ENCODE data around the gene ABAT.
"Not testable (repeated sequence)": the region's sequence is repeated elsewhere in the genome, so short reads cannot be mapped to it uniquely, and the experiment has no call there.

Gene ABAT

DNA sequence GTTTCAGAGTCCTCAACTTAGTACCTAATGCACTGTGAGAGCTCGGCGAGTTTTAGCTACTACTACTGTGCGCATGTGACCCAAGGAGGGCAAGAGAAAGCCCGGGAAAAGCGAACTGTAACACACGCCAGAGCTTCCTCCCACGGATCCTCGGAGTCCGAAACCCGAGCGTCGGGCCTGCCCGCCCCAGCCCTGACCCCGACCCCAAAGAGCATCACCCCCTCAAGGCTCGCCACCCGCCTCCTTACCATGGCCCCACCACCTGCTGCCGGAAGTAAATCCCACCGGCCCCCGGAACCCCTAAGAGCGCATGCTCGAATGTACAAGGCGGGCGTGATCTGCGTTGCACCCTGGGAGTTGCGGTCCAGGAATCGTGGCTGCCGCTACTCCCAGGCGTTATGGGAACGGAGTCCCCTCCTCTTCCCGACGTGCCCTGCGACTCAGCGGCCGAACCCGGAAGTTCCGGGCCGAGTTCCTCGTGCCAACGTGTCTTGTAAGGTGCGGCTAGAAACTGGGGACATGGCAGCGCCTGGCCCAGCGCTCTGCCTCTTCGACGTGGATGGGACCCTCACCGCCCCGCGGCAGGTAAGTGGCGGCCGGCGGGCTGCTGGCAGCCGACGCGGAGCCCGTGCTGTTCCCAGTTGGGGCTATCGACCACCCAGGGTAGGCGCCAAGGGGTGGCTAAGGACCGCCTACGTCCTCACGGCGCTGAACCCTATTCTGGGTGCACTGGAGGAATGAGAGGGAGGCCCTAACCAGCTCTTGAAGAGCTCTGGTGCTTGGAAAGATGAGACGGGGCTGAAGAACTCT is 123.2 kb downstream of the ABAT start, which contains the start of the genes PMM2 and TMEM186:
TSS of gene PMM2 (plus strand) at position 476 of the 810 bp plus-strand sequence. CDS start at position 520, 44 bp downstream.
TSS of gene TMEM186 (minus strand) at position 276 of the 810 bp plus-strand sequence. CDS start at position 251, 25 bp downstream.
- peak; percentile 86 for DNase-seq (ENCODE audit: extremely low read depth, low read depth)
- TF ChIP-seq, protein P1, sequence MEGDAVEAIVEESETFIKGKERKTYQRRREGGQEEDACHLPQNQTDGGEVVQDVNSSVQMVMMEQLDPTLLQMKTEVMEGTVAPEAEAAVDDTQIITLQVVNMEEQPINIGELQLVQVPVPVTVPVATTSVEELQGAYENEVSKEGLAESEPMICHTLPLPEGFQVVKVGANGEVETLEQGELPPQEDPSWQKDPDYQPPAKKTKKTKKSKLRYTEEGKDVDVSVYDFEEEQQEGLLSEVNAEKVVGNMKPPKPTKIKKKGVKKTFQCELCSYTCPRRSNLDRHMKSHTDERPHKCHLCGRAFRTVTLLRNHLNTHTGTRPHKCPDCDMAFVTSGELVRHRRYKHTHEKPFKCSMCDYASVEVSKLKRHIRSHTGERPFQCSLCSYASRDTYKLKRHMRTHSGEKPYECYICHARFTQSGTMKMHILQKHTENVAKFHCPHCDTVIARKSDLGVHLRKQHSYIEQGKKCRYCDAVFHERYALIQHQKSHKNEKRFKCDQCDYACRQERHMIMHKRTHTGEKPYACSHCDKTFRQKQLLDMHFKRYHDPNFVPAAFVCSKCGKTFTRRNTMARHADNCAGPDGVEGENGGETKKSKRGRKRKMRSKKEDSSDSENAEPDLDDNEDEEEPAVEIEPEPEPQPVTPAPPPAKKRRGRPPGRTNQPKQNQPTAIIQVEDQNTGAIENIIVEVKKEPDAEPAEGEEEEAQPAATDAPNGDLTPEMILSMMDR (IDR thresholded peaks at IDR 0.05; ENCODE audit: low read depth, low read length) = no peak

GRCh38 chr16:8798174-8798527 is 123.7 kb downstream of the ABAT start:
- TF ChIP-seq, protein P1 (IDR thresholded peaks at IDR 0.05; ENCODE audit: low read depth, low read length) = no peak
- no peak for DNase-seq (ENCODE audit: extremely low read depth, low read depth)

DNA sequence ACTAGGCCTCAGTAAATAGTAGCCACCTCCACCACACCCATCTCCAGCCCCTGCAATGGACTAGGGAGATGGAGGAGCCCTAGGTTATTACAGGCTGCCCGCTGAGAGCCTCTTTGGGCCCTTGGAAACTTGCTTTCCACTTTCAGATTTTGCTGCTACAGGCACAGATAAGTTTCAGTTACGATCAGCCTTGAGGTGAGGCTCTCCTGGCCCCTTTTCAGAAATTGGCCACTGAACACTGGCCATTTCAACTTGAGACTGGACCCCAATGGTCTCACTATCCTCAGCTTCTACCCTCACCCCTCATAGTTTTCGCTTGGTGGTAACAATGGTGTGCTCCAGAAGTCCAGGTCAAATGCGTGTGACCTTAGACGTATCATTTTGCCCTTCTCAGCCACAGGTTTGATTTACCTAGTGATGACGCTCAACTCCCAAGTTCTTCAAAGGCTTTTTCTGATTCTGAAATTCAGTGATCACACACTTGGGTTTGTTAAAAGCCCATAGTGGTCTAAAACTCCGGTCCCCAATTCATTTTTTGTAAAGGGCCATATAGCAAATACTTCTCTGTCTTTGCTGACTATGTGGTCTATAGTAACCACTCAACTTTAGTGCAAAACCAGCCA is 124.2 kb downstream of the ABAT start:
- TF ChIP-seq, protein P1 (IDR thresholded peaks at IDR 0.05; ENCODE audit: low read depth, low read length) = no peak
- DNase-seq (ENCODE audit: extremely low read depth, low read depth) = no peak

DNA sequence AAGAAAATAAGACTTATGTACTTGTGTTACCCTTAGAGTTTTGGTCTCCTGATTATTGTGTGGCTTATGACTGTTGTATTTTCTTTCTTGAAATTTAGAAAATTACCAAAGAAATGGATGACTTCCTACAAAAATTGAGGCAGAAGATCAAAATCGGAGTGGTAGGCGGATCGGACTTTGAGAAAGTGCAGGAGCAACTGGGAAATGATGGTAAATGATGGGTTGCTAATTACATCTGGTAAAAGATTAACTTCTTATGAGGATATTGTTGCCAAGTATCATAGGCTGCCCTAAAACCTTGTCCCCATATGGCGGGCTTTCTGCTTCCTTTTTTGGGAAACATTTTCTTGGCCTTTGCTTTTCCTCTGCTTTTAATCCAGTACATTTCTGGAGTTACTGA is 127.3 kb downstream of the ABAT start:
- TF ChIP-seq, protein P1 (IDR thresholded peaks at IDR 0.05; ENCODE audit: low read depth, low read length) = no peak
- no peak for DNase-seq (ENCODE audit: extremely low read depth, low read depth)

DNA sequence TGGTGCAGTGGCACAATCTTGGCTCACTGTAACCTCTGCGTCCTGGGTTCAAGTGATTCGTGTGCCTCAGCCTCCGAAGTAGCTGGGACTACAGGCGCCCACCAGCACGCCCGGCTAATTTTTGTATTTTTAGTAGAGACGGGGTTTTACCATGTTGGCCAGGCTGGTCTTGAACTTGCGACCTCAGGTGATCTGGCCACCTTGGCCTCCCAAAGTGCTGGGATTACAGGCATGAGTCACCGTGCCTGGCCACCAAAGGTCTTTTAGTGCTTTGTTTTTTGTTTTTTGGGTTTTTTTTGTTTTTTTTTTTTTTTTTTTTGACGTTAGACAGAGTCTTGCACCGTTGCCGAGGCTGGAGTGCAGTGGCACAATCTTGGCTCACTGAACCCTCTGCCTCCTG is 129.3 kb downstream of the ABAT start:
- DNase-seq (ENCODE audit: extremely low read depth, low read depth) = not testable (repeated sequence)

GRCh38 chr16:8804313-8804712 is 129.9 kb downstream of the ABAT start:
- no peak for DNase-seq (ENCODE audit: extremely low read depth, low read depth)
- TF ChIP-seq, protein P1 (IDR thresholded peaks at IDR 0.05; ENCODE audit: low read depth, low read length) = no peak

DNA sequence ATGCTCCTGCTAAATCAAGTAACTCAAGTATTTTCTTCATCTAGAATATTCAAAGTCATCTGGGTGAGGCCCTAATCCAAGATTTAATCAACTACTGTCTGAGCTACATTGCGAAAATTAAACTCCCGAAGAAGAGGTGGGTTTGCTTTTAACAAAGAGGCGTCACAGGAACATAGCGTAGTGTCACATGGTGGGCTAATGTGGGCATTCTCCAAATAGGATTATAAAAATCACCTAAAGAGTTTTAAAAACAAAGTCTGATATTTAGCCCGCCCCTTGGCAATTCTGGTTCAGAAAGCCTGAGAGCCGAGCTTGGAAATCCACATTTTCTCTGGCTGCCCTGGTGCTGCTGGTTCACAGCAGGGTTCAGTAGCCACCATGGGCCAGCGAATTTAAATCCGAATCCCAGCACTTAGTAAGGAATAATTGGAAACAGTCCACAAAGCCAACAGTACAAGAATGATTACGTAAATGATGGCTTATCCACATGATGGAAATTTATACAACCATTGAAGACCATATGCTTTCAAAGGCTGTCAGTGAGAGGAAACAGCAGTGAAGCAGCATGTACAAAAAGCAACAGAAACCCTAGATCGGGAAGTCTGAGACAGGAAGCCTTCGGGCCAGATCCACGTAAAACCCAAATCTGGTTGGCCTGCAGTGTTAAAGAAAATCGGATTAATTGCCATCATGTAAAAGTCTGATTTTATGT is 132.0 kb downstream of the ABAT start:
- TF ChIP-seq, protein P1 (IDR thresholded peaks at IDR 0.05; ENCODE audit: low read depth, low read length) = no peak
- no peak for DNase-seq (ENCODE audit: extremely low read depth, low read depth)
